Measurements from ENCODE around the gene SLC25A13.

Gene SLC25A13

DNA sequence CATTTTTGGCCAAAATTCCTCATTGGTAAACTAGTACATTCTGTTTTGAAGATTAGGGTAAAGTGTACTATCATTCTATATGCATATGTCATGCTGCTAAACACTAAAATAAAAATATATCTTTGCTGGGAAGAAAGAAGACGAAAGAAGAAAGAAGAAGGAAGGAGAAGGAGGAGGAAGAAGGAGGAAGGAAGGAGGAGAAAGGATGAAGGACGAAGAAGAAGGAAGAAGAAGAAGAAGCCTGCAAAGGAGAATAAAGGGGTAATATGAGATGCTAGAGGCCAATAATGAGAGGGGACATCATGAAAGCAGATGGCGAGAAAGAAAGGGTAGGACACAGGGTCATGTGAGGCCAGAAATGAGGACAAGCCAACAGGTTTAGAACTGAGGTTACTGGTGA, 8.0 kb downstream of the SLC25A13 start:
- no peak for DNase-seq
- Histone ChIP-seq H3K9me2 (replicated peaks; ENCODE audit: insufficient read depth, low read length) (no peaks in the 10 kb centered on the region), H4K20me1 (ENCODE audit: insufficient read depth, low read length) (no peaks in the 10 kb centered on the region), H3K4me2 (ENCODE audit: low read depth, low read length) (no peak overlapping the region), H3K4me3 (ENCODE audit: low read length) (no peak overlapping the region), H3K36me3 (replicated peaks; ENCODE audit: insufficient read depth, low read length) (no peaks in the 10 kb centered on the region), H3K9ac (ENCODE audit: low read length) (no peak overlapping the region), H3K79me2 (ENCODE audit: low read length) (peaks cover 53% of the 10 kb centered on the region), H3K27me3 (replicated peaks; ENCODE audit: insufficient read depth, low read length) (no peaks in the 10 kb centered on the region), H3K27ac (ENCODE audit: low read length) (no peak overlapping the region), H3K4me1 (ENCODE audit: low read length) (no peaks in the 10 kb centered on the region), H3F3A (ENCODE audit: insufficient read depth, low read length) (no peaks in the 10 kb centered on the region), H3K9me3 (replicated peaks; ENCODE audit: insufficient read depth, low read length) (no peaks in the 10 kb centered on the region), H2AFZ (ENCODE audit: low read length) (no peak overlapping the region)
- TF ChIP-seq EZH2phosphoT487 (IDR thresholded peaks at IDR 0.05; ENCODE audit: low read length) (no peak), EZH2 (optimal IDR thresholded peaks at IDR 0.05; ENCODE audit: low read depth, low read length) (no peak)
- TF ChIP-seq, protein P1, sequence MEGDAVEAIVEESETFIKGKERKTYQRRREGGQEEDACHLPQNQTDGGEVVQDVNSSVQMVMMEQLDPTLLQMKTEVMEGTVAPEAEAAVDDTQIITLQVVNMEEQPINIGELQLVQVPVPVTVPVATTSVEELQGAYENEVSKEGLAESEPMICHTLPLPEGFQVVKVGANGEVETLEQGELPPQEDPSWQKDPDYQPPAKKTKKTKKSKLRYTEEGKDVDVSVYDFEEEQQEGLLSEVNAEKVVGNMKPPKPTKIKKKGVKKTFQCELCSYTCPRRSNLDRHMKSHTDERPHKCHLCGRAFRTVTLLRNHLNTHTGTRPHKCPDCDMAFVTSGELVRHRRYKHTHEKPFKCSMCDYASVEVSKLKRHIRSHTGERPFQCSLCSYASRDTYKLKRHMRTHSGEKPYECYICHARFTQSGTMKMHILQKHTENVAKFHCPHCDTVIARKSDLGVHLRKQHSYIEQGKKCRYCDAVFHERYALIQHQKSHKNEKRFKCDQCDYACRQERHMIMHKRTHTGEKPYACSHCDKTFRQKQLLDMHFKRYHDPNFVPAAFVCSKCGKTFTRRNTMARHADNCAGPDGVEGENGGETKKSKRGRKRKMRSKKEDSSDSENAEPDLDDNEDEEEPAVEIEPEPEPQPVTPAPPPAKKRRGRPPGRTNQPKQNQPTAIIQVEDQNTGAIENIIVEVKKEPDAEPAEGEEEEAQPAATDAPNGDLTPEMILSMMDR (IDR thresholded peaks at IDR 0.05; ENCODE audit: low read length) = no peak

- Histone ChIP-seq H3K36me3 (replicated peaks; ENCODE audit: insufficient read depth, low read length) (no peaks in the 10 kb centered on the region), H3K4me1 (ENCODE audit: low read length) (no peaks in the 10 kb centered on the region), H2AFZ (ENCODE audit: low read length) (no peak overlapping the region), H3K9me3 (replicated peaks; ENCODE audit: insufficient read depth, low read length) (no peaks in the 10 kb centered on the region), H3K4me2 (ENCODE audit: low read depth, low read length) (no peak overlapping the region), H3K79me2 (ENCODE audit: low read length) (peaks cover 46% of the 10 kb centered on the region), H3K27ac (ENCODE audit: low read length) (no peak overlapping the region), H3F3A (ENCODE audit: insufficient read depth, low read length) (no peaks in the 10 kb centered on the region), H3K9me2 (replicated peaks; ENCODE audit: insufficient read depth, low read length) (no peaks in the 10 kb centered on the region), H4K20me1 (ENCODE audit: insufficient read depth, low read length) (no peaks in the 10 kb centered on the region), H3K27me3 (replicated peaks; ENCODE audit: insufficient read depth, low read length) (no peaks in the 10 kb centered on the region), H3K4me3 (ENCODE audit: low read length) (no peak overlapping the region), H3K9ac (ENCODE audit: low read length) (no peak overlapping the region)
- no peak for TF ChIP-seq EZH2 (optimal IDR thresholded peaks at IDR 0.05; ENCODE audit: low read depth, low read length)
- no peak for TF ChIP-seq EZH2phosphoT487 (IDR thresholded peaks at IDR 0.05; ENCODE audit: low read length)
- TF ChIP-seq, protein P1 (IDR thresholded peaks at IDR 0.05; ENCODE audit: low read length) = no peak
- no peak for DNase-seq
Measured at GRCh38 chr7:96312502-96312901, 9.4 kb downstream of the SLC25A13 start.

DNA sequence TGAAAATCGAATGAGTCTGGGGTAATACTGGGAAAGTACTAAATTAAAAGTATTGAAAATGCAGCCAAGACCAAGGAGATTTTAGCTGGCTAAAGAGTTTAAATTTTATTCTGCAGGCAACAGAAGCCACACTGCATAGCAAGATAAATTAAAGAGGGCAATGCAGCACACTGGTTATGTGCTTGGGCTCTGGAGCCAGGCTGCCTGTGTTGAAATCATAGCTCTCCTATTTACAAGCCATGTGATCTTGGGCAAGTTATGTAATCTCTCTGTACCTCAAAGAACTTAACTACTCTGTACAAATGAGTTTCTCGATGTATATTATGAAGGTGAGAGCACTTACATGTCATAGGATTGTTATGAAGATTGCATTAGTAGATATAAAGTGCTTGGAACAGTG, 9.9 kb downstream of the SLC25A13 start:
- Histone ChIP-seq H3K9me3 (replicated peaks; ENCODE audit: insufficient read depth, low read length) (no peaks in the 10 kb centered on the region), H3F3A (ENCODE audit: insufficient read depth, low read length) (no peaks in the 10 kb centered on the region), H3K27me3 (replicated peaks; ENCODE audit: insufficient read depth, low read length) (no peaks in the 10 kb centered on the region), H3K4me1 (ENCODE audit: low read length) (no peaks in the 10 kb centered on the region), H3K4me3 (ENCODE audit: low read length) (no peak overlapping the region), H3K36me3 (replicated peaks; ENCODE audit: insufficient read depth, low read length) (no peaks in the 10 kb centered on the region), H3K27ac (ENCODE audit: low read length) (no peak overlapping the region), H3K9ac (ENCODE audit: low read length) (no peak overlapping the region), H2AFZ (ENCODE audit: low read length) (no peak overlapping the region), H3K9me2 (replicated peaks; ENCODE audit: insufficient read depth, low read length) (no peaks in the 10 kb centered on the region), H3K79me2 (ENCODE audit: low read length) (peaks cover 41% of the 10 kb centered on the region), H3K4me2 (ENCODE audit: low read depth, low read length) (no peak overlapping the region), H4K20me1 (ENCODE audit: insufficient read depth, low read length) (no peaks in the 10 kb centered on the region)
- no peak for DNase-seq
- TF ChIP-seq, protein P1 (IDR thresholded peaks at IDR 0.05; ENCODE audit: low read length) = no peak
- no peak for TF ChIP-seq EZH2 (optimal IDR thresholded peaks at IDR 0.05; ENCODE audit: low read depth, low read length)
- TF ChIP-seq EZH2phosphoT487 (IDR thresholded peaks at IDR 0.05; ENCODE audit: low read length) = no peak

All from MM.1S (cell line).